ENCODE measurements around the gene HOXA7. TPM values are rescaled to one million over a fixed set of nuclear protein-coding genes. Genes with fewer than 3 reads are reported as not detected.
A peak's percentile ranks its signal among the peaks of the same experiment; 100 is the strongest.

The HOXA7 gene
- total RNA-seq, 1 donor from 2014 or later: 7.5 TPM

DNA sequence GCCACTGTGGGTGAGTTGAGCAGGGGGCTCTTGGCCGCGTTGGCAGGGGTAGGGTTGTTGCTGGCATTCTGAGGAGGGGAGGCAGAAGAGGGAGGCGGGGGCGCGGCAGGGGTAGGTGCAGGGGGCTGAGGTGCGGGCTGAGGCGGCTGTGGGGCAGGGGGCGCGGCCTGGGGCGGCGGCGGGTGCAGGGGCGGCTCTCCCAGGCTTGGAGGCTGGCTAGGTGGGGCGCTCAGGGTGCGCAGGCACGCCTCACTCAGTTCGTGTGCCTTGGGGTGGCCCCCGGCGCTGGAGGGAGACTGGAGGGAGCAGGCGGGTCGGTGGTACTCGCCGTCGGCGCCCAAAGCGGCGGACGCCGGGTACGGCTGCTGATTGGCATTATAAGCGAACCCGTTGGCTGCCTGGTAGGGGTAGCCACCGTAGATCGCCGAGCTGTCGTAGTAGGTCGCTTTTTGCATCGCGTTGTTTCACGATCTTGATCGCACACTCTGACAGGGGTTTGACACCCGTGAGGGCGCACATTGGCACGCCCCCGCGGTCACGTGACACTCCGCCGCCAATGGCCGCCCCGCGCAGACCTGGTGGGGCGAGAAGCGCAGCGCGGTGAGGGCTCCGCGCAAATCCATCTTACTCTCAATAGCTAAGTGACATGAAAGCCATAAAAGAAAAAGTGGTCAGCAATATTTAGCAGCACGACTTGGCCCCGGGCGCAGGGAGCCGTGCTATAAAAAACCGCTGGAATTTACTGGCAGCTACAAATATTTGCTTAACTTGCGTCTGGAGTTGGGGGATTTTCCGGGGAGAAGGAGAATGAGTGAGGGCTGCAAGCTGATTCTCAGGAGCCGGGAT lies 46.1 kb downstream of the HOXA7 start:
- peak; percentile 92 for DNase-seq (ENCODE audit: low spot score)

GRCh38 chr7:27109466-27110185 lies 46.8 kb downstream of the HOXA7 start:
- no peak for DNase-seq (ENCODE audit: low spot score)

DNA sequence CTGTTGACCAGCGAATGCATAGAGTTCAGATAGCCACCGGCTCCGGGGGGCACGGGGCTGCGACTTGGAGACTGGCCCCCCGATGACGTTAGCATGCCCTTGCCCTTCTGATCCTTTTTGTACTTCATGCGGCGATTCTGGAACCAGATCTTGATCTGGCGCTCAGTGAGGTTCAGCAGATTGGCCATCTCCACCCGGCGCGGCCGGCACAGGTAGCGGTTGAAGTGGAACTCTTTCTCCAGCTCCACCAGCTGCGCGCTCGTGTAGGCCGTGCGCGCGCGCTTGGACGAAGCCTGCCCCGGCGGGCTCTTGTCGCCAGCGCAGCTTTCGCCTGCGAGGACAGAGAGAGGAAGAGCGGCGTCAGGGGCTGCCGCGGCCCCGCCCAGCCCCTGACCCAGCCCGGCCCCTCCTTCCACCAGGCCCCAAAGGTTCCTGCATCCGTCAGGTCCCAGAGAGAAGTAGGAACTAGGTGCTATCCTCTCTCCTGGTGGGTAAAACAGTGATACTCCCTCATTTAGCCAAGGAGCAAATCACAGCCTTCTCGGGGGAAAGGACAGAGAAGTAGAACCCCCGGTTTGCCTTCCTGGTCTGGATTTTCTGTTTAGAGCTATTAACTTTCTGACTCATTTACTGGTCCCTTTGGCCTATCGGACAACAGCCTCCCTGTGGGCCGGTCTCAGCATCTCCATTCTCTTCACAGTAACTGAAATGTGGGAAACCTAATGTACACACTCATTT lies 47.9 kb downstream of the HOXA7 start:
- peak; percentile 90 for DNase-seq (ENCODE audit: low spot score)

DNA sequence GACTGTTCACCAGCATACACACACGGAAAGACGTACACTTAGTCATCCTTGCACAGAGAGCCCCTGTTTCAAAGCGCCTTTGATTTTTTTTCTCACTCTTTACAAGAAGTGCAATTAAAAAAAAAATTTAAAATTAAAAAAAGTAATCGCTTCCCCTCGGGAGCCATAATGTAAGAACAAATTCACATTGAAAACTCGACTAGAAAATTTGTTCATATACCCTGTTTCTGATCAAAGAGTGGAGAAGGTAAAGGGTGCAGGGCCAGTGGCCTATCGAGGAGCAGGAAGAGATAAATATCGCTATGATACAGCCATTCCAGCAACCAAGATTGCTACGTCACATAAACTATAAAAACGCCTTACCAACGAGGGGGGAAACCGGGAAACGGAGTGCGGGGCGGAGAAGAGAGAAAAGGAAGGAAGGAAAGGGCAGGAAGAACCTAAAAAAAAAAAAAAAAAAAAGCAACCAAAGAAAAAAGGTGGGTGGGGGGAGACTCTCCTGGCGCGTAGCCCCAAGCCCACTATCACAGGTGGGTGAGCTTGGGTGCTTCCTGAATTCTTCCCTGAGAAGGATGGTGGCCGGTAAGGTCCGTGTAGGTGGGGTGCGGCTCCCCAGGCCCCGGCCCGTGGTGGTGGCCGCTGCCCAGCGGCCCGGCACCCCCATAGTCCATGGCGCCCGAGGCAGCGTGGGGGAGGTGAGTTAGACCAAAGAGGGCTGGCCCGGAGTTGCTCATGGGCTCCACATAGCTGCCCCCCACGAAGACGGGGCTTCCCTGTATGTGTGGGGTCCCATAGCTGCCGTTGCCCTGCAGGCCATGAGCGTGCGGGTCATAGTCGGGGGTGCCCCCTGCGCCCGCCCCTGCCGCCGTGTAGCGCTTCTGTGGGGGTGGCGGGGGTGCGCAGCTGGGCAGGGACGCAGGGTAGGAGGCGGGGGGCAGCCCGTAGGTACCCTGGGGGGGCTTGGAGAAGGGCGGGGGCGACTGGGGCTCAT lies 48.8 kb downstream of the HOXA7 start:
- no peak for DNase-seq (ENCODE audit: low spot score)

GRCh38 chr7:27106901-27107240 lies 49.6 kb downstream of the HOXA7 start:
- DNase-seq (ENCODE audit: low spot score): no peak

DNA sequence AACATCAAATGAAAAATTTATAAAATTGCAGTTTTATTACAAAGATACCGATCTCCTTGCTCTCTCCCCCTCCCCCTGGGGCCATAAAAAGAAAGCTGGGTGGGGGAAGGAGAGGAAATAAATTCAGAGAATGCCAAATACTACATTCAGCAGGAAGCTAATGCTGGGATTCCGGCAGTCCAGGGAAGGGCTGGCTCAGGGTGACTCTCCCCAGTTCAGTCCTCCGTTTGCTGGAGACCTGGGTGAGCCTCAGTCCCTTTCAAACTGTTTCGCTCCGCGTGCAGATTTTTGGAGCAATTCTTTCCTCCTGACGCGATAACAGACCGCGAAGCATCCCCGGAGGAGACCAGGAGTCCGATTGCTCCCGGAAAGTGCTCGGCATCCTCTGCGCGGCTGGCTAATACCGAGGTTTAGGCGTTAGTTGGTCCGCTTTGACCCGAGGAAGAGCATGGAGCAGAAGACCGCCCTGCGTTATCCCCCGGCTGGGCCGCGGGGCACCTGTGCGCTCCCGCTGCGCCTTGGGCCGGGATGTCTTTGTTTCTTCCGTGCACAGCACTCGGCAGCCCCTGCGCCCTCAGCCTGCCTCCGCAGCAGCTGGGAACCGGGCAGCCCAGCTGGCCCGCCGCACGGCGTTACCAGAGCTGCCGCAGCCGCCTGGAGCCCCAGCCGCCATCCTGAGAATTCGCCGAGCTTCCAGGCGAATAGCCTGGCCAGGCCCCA lies 50.1 kb downstream of the HOXA7 start:
- DNase-seq (ENCODE audit: low spot score): no peak

- no peak for DNase-seq (ENCODE audit: low spot score)
Observed at GRCh38 chr7:27105301-27106031, 51.0 kb downstream of the HOXA7 start.

- no peak for DNase-seq (ENCODE audit: low spot score)
Observed at GRCh38 chr7:27104341-27105058, 52.0 kb downstream of the HOXA7 start.

Small RNA genes lying within 50 kb of the gene (microRNA-seq; reads per million reads assigned to microRNA genes)
- 4,585 reads per million, percentile 89 among the genes with 10 or more reads in this experiment for gene MIR196B (ENCODE audit: borderline number of aligned reads)

Other genes with a start within 250 kb of the HOXA7 start
- gene HOXA1, start 60.7 kb downstream of the HOXA7 start, total RNA-seq: 1.3 TPM
- gene HOXA2, start 54.0 kb downstream of the HOXA7 start, total RNA-seq: 1.2 TPM
- 4.0 TPM for gene HOXA4, start 25.9 kb downstream of the HOXA7 start, total RNA-seq
- gene HOXA5, start 13.0 kb downstream of the HOXA7 start, total RNA-seq: 15.3 TPM
- gene HOXA6, start 8.9 kb downstream of the HOXA7 start, total RNA-seq: 3.1 TPM
- gene HOXA3, start 4.1 kb downstream of the HOXA7 start, total RNA-seq: 5.8 TPM
- 10.4 TPM for gene HOXA9, start 8.9 kb upstream of the HOXA7 start, total RNA-seq
- gene HOXA10, start 17.6 kb upstream of the HOXA7 start, total RNA-seq: 19.7 TPM
- gene HOXA11, start 28.6 kb upstream of the HOXA7 start, total RNA-seq: 6.1 TPM
- gene HOXA13, start 43.4 kb upstream of the HOXA7 start, total RNA-seq: 1.9 TPM
- 0.13 TPM for gene EVX1, start 86.1 kb upstream of the HOXA7 start, total RNA-seq